ENCODE results near the gene SMG6.

Gene SMG6

DNA sequence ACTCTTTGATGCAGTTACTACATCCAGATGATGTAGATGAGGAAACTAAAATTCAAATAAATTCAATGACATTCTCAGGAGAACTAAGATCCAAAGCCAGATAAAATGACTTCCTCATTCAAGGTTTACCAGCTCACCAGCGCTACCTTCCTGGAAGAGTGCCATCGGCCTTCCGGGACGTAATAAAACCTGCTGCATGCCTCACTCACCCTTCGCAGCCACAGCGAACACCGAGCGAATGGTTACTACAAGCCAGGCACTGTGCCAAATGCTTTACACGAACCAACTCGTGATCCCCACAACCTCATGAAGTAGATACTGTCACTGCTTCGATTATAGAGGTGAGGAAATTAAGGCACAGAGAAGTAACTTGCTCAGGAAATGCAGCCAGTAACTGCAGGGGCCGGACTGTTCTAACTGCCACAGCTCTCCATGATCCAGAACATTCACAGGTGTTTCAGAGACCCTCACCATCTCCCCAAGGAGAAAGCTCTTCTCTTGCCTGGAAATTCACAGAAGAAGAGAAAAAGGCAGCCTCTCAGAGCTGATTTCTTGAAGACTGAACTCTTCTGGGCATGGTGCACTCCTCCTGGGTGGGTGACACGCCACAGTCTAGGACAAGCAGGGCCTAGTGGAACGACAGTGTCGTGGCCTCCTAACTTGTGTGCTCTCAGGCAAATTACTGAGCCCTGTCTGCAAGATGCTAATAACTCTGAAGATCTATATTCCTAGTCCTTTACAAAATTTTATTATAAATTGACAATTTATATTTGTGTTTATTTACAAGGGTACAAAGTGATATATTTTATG lies 201.9 kb downstream of the SMG6 start:
- no peak overlapping the region for H3K27ac ChIP-seq (ENCODE audit: low read depth, low read length)
- H3K9me3 ChIP-seq (ENCODE audit: control insufficient read depth in 1 of 2, low read length in 2 of 2), result no peaks in the 10 kb centered on the region
- no peak overlapping the region for H3K4me3 ChIP-seq (ENCODE audit: low read depth in 1 of 2, low read length in 2 of 2)
- H3K36me3 ChIP-seq (ENCODE audit: control insufficient read depth in 1 of 2, insufficient read depth in 2 of 2, low read length in 2 of 2), result peaks cover 0 to 2% of the 10 kb centered on the region in 2 donors
- no peaks in the 10 kb centered on the region for H3K27me3 ChIP-seq (ENCODE audit: control insufficient read depth in 1 of 2, insufficient read depth in 2 of 2, low read length in 2 of 2)
- H3K4me1 ChIP-seq (ENCODE audit: control insufficient read depth in 1 of 2, insufficient read depth in 2 of 2, low read length in 2 of 2), result peaks cover 16 to 31% of the 10 kb centered on the region in 2 donors
- peak overlapping the region in 1 of 2 donors; percentile 34 for H3K9ac ChIP-seq (ENCODE audit: low read depth in 1 of 2, low read length in 2 of 2)

DNA sequence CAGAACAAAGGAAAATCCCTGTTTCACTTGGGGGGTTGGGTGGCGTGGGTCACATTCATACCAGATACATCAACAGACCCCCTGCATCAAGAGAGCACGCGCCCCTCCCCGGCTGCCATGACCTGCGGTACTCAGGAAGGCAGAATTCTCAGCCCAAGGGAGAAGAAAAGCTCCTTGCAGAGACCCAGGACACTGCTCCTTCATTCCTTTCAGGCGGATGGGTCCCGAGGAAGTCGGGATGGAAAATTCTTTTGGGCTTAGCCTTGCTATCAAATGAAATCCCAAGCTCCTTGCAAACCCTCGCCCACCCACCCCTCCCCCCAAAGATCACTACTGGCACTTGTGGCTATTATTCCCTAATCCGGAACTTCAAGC lies 208.1 kb downstream of the SMG6 start:
- Histone ChIP-seq H3K4me3 (ENCODE audit: low read depth in 1 of 2, low read length in 2 of 2) (no peak overlapping the region), H3K9ac (ENCODE audit: low read depth in 1 of 2, low read length in 2 of 2) (no peak overlapping the region), H3K27ac (ENCODE audit: low read depth, low read length) (no peak overlapping the region), H3K27me3 (ENCODE audit: control insufficient read depth in 1 of 2, insufficient read depth in 2 of 2, low read length in 2 of 2) (no peaks in the 10 kb centered on the region), H3K36me3 (ENCODE audit: control insufficient read depth in 1 of 2, insufficient read depth in 2 of 2, low read length in 2 of 2) (peaks cover 0 to 2% of the 10 kb centered on the region in 2 donors), H3K4me1 (ENCODE audit: control insufficient read depth in 1 of 2, insufficient read depth in 2 of 2, low read length in 2 of 2) (peaks cover 17 to 35% of the 10 kb centered on the region in 2 donors), H3K9me3 (ENCODE audit: control insufficient read depth in 1 of 2, low read length in 2 of 2) (no peaks in the 10 kb centered on the region)

DNA sequence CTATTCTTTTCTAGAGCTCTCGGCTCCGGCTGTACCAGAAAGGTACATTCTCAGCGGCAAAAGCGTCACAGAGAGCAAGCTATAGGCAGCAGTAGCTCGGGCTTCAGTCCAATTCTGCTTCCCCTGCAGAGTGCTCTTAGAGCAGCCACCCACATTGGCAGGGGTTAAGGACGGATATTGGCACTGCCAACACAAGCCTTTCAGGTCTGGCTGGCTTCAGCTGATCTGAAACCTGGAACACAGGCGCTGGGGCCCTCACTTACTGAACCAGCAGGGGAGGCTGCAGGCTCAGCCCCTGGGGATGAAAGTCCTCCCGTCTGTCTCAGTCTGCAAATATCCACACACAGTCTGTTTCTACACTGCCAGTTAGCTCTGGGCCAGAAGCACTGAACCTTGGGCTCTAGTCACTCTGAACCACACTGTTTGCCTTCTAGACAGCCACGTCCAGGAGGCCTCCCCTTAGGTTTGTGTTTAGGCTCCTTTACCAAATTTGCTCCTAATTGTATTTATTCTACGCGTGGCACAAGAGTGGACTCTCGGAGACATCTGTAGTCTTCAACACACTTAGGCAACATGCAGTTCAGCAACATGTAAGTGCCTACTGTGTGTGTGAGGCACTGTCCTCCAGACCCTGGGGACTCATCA lies 208.6 kb downstream of the SMG6 start:
- H3K27ac ChIP-seq (ENCODE audit: low read depth, low read length), result no peak overlapping the region
- no peak overlapping the region for H3K9ac ChIP-seq (ENCODE audit: low read depth in 1 of 2, low read length in 2 of 2)
- no peaks in the 10 kb centered on the region for H3K9me3 ChIP-seq (ENCODE audit: control insufficient read depth in 1 of 2, low read length in 2 of 2)
- H3K4me1 ChIP-seq (ENCODE audit: control insufficient read depth in 1 of 2, insufficient read depth in 2 of 2, low read length in 2 of 2), result peaks cover 21 to 40% of the 10 kb centered on the region in 2 donors
- no peaks in the 10 kb centered on the region for H3K27me3 ChIP-seq (ENCODE audit: control insufficient read depth in 1 of 2, insufficient read depth in 2 of 2, low read length in 2 of 2)
- no peak overlapping the region for H3K4me3 ChIP-seq (ENCODE audit: low read depth in 1 of 2, low read length in 2 of 2)
- peaks cover 0 to 2% of the 10 kb centered on the region in 2 donors for H3K36me3 ChIP-seq (ENCODE audit: control insufficient read depth in 1 of 2, insufficient read depth in 2 of 2, low read length in 2 of 2)

GRCh38 chr17:2093349-2093748 lies 210.2 kb downstream of the SMG6 start:
- Histone ChIP-seq H3K27ac (ENCODE audit: low read depth, low read length) (no peak overlapping the region), H3K4me1 (ENCODE audit: control insufficient read depth in 1 of 2, insufficient read depth in 2 of 2, low read length in 2 of 2) (peaks cover 37 to 50% of the 10 kb centered on the region in 2 donors), H3K9ac (ENCODE audit: low read depth in 1 of 2, low read length in 2 of 2) (no peak overlapping the region), H3K27me3 (ENCODE audit: control insufficient read depth in 1 of 2, insufficient read depth in 2 of 2, low read length in 2 of 2) (no peaks in the 10 kb centered on the region), H3K36me3 (ENCODE audit: control insufficient read depth in 1 of 2, insufficient read depth in 2 of 2, low read length in 2 of 2) (peaks cover 0 to 2% of the 10 kb centered on the region in 2 donors), H3K4me3 (ENCODE audit: low read depth in 1 of 2, low read length in 2 of 2) (no peak overlapping the region), H3K9me3 (ENCODE audit: control insufficient read depth in 1 of 2, low read length in 2 of 2) (no peaks in the 10 kb centered on the region)

GRCh38 chr17:2092253-2092652 lies 211.3 kb downstream of the SMG6 start:
- Histone ChIP-seq H3K4me3 (ENCODE audit: low read depth in 1 of 2, low read length in 2 of 2) (no peak overlapping the region), H3K27me3 (ENCODE audit: control insufficient read depth in 1 of 2, insufficient read depth in 2 of 2, low read length in 2 of 2) (no peaks in the 10 kb centered on the region), H3K9me3 (ENCODE audit: control insufficient read depth in 1 of 2, low read length in 2 of 2) (no peaks in the 10 kb centered on the region), H3K9ac (ENCODE audit: low read depth in 1 of 2, low read length in 2 of 2) (peak overlapping the region in 1 of 2 donors; percentile 7), H3K27ac (ENCODE audit: low read depth, low read length) (no peak overlapping the region), H3K4me1 (ENCODE audit: control insufficient read depth in 1 of 2, insufficient read depth in 2 of 2, low read length in 2 of 2) (peaks cover 48 to 61% of the 10 kb centered on the region in 2 donors), H3K36me3 (ENCODE audit: control insufficient read depth in 1 of 2, insufficient read depth in 2 of 2, low read length in 2 of 2) (no peaks in the 10 kb centered on the region)

DNA sequence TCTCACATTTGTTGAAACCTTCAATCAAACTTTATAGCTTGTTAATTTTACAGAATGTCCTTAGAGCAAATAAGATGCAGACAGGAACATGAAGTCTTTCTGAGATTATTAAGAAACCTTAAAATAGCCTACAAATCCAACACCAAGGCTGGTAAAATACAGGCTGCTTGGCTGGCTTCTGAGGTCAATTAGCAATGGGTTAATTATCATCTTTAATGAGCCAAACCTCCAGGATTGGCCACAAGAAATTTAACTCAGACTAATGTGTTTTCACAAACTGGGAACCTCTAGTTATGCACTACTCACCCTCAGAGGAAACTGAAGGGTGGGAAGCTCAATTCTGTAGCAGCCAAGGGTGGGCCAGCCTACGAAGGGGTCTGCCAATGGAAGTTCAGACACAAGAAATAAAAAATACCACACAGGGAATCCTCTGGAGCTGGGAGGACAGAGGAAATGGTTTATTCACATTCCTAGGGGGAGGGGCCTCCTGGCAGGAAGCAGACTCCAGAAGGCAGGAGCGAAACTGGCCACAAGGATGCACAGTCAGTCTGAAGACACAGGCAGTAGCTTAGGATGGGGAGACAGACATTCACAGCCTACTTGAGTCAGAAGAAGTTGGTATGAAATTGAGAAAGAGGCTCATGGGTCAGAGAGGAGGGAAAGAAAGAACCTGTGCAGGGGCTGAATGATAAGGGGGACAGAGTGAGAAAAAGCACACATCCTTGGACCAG lies 212.6 kb downstream of the SMG6 start:
- Histone ChIP-seq H3K9me3 (ENCODE audit: control insufficient read depth in 1 of 2, low read length in 2 of 2) (no peaks in the 10 kb centered on the region), H3K27me3 (ENCODE audit: control insufficient read depth in 1 of 2, insufficient read depth in 2 of 2, low read length in 2 of 2) (no peaks in the 10 kb centered on the region), H3K27ac (ENCODE audit: low read depth, low read length) (peak overlapping the region; percentile 53), H3K36me3 (ENCODE audit: control insufficient read depth in 1 of 2, insufficient read depth in 2 of 2, low read length in 2 of 2) (no peaks in the 10 kb centered on the region), H3K4me1 (ENCODE audit: control insufficient read depth in 1 of 2, insufficient read depth in 2 of 2, low read length in 2 of 2) (peaks cover 61 to 74% of the 10 kb centered on the region in 2 donors), H3K4me3 (ENCODE audit: low read depth in 1 of 2, low read length in 2 of 2) (peak overlapping the region in 1 of 2 donors; percentile 62), H3K9ac (ENCODE audit: low read depth in 1 of 2, low read length in 2 of 2) (peak overlapping the region in 1 of 2 donors; percentile 57)

- no peaks in the 10 kb centered on the region for H3K27me3 ChIP-seq (ENCODE audit: control insufficient read depth in 1 of 2, insufficient read depth in 2 of 2, low read length in 2 of 2)
Measured at GRCh38 chr17:2090210-2090641, 213.4 kb downstream of the SMG6 start.

GRCh38 chr17:2089021-2089422 lies 214.6 kb downstream of the SMG6 start:
- Histone ChIP-seq H3K4me3 (ENCODE audit: low read depth in 1 of 2, low read length in 2 of 2) (peak overlapping the region; percentile 62 to 72), H3K27ac (ENCODE audit: low read depth, low read length) (peak overlapping the region; percentile 86), H3K9ac (ENCODE audit: low read depth in 1 of 2, low read length in 2 of 2) (peak overlapping the region; percentile 57 to 65), H3K9me3 (ENCODE audit: control insufficient read depth in 1 of 2, low read length in 2 of 2) (no peaks in the 10 kb centered on the region), H3K27me3 (ENCODE audit: control insufficient read depth in 1 of 2, insufficient read depth in 2 of 2, low read length in 2 of 2) (no peaks in the 10 kb centered on the region), H3K36me3 (ENCODE audit: control insufficient read depth in 1 of 2, insufficient read depth in 2 of 2, low read length in 2 of 2) (no peaks in the 10 kb centered on the region), H3K4me1 (ENCODE audit: control insufficient read depth in 1 of 2, insufficient read depth in 2 of 2, low read length in 2 of 2) (peaks cover 74 to 82% of the 10 kb centered on the region in 2 donors)

More at GRCh38 chr17:2090210-2090641, 213.4 kb downstream of the SMG6 start:
- peaks cover 64 to 78% of the 10 kb centered on the region in 2 donors for H3K4me1 ChIP-seq (ENCODE audit: control insufficient read depth in 1 of 2, insufficient read depth in 2 of 2, low read length in 2 of 2)
- peak overlapping the region; percentile 53 for H3K27ac ChIP-seq (ENCODE audit: low read depth, low read length)
- peak overlapping the region in 1 of 2 donors; percentile 57 for H3K9ac ChIP-seq (ENCODE audit: low read depth in 1 of 2, low read length in 2 of 2)
- H3K36me3 ChIP-seq (ENCODE audit: control insufficient read depth in 1 of 2, insufficient read depth in 2 of 2, low read length in 2 of 2), result no peaks in the 10 kb centered on the region
- H3K9me3 ChIP-seq (ENCODE audit: control insufficient read depth in 1 of 2, low read length in 2 of 2), result no peaks in the 10 kb centered on the region
- peak overlapping the region; percentile 62 to 72 for H3K4me3 ChIP-seq (ENCODE audit: low read depth in 1 of 2, low read length in 2 of 2)

DNA sequence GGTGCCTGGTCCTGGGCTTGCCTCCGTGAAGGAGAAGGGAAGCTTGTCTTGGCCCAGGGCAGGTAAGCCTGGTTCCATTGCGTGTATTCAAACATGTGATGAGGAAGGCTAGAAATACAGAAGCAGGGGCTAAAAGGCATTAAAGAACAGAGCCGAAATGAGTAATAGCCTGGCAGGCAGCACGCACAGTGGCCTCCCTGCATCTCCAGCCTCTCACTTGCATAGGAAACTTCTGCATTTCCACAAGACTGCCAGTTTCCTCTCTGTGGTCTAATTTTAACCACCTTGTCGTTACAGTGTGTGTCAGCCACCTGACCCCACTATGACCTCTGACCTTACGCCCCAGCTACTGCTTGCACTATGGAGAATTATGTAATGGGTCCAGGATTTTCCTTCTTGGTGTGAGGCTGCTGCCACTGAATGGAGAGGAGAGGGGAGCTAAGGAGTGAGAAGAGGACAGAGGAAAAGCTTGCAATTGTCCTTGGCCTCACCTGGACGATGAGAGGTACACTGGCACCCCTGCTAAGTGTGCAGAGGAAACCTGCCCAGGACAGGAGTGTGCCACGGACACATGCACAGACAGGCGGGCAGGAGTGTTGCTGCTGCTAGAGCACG lies 215.9 kb downstream of the SMG6 start:
- H3K9ac ChIP-seq (ENCODE audit: low read depth in 1 of 2, low read length in 2 of 2), result peak overlapping the region; percentile 57 to 65
- H3K36me3 ChIP-seq (ENCODE audit: control insufficient read depth in 1 of 2, insufficient read depth in 2 of 2, low read length in 2 of 2), result no peaks in the 10 kb centered on the region
- H3K4me1 ChIP-seq (ENCODE audit: control insufficient read depth in 1 of 2, insufficient read depth in 2 of 2, low read length in 2 of 2), result peaks cover 81 to 89% of the 10 kb centered on the region in 2 donors

More for the DNA sequence above, 215.9 kb downstream of the SMG6 start:
- H3K4me3 ChIP-seq (ENCODE audit: low read depth in 1 of 2, low read length in 2 of 2), result peak overlapping the region in 1 of 2 donors; percentile 1
- H3K27me3 ChIP-seq (ENCODE audit: control insufficient read depth in 1 of 2, insufficient read depth in 2 of 2, low read length in 2 of 2), result no peaks in the 10 kb centered on the region
- H3K9me3 ChIP-seq (ENCODE audit: control insufficient read depth in 1 of 2, low read length in 2 of 2), result no peaks in the 10 kb centered on the region
- H3K27ac ChIP-seq (ENCODE audit: low read depth, low read length), result peak overlapping the region; percentile 70
